Measurements from ENCODE around the gene OSCP1.

DNA sequence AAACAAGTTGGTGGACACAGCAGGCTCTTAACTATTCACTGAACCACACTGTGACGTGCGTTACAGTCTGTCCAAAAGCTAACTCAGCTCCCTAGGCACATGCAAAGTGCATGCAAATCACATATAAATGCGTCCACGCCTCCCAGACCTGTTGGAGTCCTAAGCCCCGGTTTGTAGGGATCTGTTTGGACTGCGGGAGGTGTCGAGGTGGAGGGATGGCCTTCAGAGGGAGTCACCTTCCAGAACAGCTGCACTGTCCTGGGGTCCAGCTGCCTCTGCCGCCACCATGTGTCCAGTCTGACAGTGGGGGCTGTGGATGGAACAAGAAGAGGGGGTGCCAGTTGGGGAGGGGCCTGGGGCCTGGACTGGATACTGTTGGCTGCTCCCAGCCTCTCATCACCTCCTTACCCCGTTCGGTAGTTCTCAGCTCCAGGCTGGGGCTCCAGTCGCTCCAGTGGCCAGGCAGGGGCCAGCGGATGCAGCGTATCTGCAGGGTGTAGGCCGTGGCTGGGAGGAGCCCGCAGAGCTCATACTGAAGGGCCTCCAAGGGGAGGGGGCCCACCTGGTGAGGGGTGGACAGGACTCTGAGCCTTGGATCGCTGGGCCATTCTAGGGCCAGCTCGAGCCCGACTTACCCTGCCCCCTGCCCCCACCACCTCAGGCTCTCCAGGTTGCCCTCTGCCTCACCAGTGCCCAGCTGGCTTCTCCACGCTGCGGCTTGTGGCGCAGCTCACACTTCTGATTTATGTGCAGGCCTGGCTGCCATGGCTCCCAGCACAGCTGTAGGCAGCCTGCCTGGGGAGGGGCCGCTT is 21.8 kb upstream of the OSCP1 start:
- TF ChIP-seq CTCF (optimal IDR thresholded peaks at IDR 0.05 in 1 of 3, IDR thresholded peaks at IDR 0.05 in 1 of 3, conservative IDR thresholded peaks at IDR 0.05 in 1 of 3; ENCODE audit: extremely low read depth in 1 of 3, insufficient read depth in 2 of 3, low read length in 3 of 3) (no peak), EZH2 (IDR thresholded peaks at IDR 0.05; ENCODE audit: low read length) (no peak)
